ENCODE data around the gene UBXN11.

The UBXN11 gene

DNA sequence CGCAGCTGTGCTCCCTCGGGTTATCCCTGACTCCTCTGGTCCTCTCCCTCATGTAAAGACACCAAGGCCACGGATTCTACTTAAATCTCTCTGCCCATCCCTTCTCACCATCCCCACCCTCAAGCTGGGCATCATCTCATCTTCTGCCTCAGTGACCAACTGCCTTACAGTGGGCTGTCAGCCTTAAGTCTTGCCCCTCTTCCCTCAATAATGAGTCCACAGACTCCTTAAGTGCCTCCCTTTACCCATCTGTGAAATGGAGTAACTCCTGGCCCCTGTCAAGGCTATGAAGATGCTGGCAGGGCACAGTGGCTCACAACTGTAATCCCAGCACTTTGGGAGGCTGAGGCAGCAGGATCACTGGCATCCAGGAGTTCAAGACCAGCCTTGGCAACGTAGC, 14.5 kb downstream of the UBXN11 start:
- no peak overlapping the region for H3K27ac ChIP-seq
- no peak for DNase-seq
- no peaks in the 10 kb centered on the region for H3K9me3 ChIP-seq
- peaks cover 0 to 8% (median 0%) of the 10 kb centered on the region in 4 donors for H3K4me1 ChIP-seq
- H3K36me3 ChIP-seq, result peaks cover 0 to 16% (median 0%) of the 10 kb centered on the region in 3 donors
- no peaks in the 10 kb centered on the region for H3K27me3 ChIP-seq
- TF ChIP-seq, protein P1, sequence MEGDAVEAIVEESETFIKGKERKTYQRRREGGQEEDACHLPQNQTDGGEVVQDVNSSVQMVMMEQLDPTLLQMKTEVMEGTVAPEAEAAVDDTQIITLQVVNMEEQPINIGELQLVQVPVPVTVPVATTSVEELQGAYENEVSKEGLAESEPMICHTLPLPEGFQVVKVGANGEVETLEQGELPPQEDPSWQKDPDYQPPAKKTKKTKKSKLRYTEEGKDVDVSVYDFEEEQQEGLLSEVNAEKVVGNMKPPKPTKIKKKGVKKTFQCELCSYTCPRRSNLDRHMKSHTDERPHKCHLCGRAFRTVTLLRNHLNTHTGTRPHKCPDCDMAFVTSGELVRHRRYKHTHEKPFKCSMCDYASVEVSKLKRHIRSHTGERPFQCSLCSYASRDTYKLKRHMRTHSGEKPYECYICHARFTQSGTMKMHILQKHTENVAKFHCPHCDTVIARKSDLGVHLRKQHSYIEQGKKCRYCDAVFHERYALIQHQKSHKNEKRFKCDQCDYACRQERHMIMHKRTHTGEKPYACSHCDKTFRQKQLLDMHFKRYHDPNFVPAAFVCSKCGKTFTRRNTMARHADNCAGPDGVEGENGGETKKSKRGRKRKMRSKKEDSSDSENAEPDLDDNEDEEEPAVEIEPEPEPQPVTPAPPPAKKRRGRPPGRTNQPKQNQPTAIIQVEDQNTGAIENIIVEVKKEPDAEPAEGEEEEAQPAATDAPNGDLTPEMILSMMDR (IDR thresholded peaks at IDR 0.05), result no peak
- intact Hi-C loops (cut with DNase I; ENCODE audit: low total_unique reads), result no loop called here
- H3K4me3 ChIP-seq, result no peak overlapping the region

DNA sequence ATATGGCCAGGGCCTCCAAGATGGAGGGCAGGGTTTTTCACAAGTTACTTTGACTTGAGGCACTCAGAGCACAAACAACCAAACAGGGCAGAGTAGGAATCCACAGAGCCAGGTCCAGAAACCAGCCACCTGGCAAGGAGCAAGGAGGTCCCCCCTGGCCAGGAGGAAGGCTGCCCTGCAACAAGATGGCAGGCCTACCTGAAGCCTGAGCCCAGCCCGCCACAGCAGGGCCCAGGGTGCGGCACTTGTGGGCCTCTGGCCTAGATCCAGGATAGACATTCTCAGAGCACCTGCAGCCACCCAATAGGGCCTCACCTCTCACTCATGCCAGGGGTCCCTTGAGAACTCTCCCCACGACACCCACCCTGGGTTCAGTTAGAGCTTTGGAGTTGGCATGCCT, 15.0 kb downstream of the UBXN11 start:
- Histone ChIP-seq H3K4me3 (no peak overlapping the region), H3K4me1 (peaks cover 0 to 9% (median 0%) of the 10 kb centered on the region in 4 donors)
- TF ChIP-seq, protein P1 (IDR thresholded peaks at IDR 0.05), result no peak

DNA sequence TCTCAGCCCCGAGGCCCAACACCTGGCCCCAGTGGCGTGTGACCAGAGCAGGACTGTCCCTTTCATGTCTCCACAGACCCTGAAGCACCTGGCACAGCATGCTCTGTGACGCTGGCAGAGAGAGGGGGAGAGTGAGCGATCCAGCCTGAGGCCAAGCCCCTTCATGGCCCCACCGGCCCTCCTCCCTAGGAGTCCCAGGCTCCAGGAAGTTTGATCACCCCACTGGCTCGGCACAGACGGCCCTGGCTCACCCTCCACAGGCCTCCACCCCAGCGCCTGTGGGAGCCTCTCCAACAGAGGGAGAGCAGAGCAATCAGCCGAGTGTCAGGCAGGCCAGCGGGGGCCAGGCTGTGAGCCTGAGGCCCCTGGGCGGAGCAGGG, 15.6 kb downstream of the UBXN11 start:
- DNase-seq, result no peak
- H3K4me1 ChIP-seq, result peaks cover 0 to 9% (median 0%) of the 10 kb centered on the region in 4 donors
- TF ChIP-seq, protein P1 (IDR thresholded peaks at IDR 0.05), result no peak
- no peak overlapping the region for H3K27ac ChIP-seq
- no peak overlapping the region for H3K4me3 ChIP-seq
- H3K27me3 ChIP-seq, result no peaks in the 10 kb centered on the region
- H3K9me3 ChIP-seq, result no peaks in the 10 kb centered on the region
- peaks cover 0 to 6% (median 0%) of the 10 kb centered on the region in 3 donors for H3K36me3 ChIP-seq
- intact Hi-C loops (cut with DNase I; ENCODE audit: low total_unique reads), result no loop called here

More for the DNA sequence above, 15.0 kb downstream of the UBXN11 start:
- no peak for DNase-seq
- no peaks in the 10 kb centered on the region for H3K27me3 ChIP-seq
- H3K9me3 ChIP-seq, result no peaks in the 10 kb centered on the region
- intact Hi-C loops (cut with DNase I; ENCODE audit: low total_unique reads), result no loop called here
- no peak overlapping the region for H3K27ac ChIP-seq
- peaks cover 0 to 11% (median 0%) of the 10 kb centered on the region in 3 donors for H3K36me3 ChIP-seq

DNA sequence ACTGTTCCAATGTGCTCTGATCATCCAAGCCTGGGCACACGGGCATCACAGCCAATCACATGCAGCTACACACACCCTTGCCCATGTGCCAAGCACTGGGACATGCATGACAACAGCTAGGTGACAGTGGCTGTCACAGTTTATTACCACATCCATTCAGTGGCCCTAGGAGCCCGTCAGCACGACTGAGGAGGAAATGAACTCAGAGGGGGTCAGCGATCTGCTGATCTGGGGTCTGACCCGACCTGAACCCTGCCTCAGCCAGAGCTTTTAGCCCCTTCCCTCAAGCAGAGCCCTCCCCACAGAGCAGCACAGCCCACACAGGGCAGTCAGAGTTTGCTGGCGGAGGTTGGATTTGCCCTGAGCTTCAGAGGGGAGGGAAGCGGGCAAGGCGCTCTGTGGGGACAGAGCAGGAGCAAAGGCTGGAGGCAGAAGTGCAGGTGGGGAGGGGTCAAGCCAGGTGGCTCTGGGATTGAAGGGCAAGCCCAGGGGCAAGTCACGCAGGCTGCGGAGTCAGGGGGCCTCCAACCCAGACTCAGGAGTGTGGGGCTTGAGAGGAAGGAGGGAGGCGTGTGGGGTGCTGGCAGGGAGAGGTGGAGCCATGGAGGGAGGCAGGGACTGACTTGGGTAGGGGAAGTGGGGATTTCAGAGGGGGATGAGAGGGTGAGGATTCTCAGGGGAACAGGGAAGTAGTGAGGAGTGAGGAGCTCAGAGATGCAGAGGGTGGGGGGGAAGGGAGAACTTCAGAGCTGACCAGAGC, 16.1 kb downstream of the UBXN11 start:
- Histone ChIP-seq H3K27ac (no peak overlapping the region), H3K27me3 (no peaks in the 10 kb centered on the region), H3K4me3 (no peak overlapping the region), H3K36me3 (no peaks in the 10 kb centered on the region), H3K9me3 (no peaks in the 10 kb centered on the region), H3K4me1 (peaks cover 0 to 9% (median 2%) of the 10 kb centered on the region in 4 donors)
- TF ChIP-seq, protein P1 (IDR thresholded peaks at IDR 0.05), result no peak
- intact Hi-C loops (cut with DNase I; ENCODE audit: low total_unique reads), result no loop called here
- no peak for DNase-seq

DNA sequence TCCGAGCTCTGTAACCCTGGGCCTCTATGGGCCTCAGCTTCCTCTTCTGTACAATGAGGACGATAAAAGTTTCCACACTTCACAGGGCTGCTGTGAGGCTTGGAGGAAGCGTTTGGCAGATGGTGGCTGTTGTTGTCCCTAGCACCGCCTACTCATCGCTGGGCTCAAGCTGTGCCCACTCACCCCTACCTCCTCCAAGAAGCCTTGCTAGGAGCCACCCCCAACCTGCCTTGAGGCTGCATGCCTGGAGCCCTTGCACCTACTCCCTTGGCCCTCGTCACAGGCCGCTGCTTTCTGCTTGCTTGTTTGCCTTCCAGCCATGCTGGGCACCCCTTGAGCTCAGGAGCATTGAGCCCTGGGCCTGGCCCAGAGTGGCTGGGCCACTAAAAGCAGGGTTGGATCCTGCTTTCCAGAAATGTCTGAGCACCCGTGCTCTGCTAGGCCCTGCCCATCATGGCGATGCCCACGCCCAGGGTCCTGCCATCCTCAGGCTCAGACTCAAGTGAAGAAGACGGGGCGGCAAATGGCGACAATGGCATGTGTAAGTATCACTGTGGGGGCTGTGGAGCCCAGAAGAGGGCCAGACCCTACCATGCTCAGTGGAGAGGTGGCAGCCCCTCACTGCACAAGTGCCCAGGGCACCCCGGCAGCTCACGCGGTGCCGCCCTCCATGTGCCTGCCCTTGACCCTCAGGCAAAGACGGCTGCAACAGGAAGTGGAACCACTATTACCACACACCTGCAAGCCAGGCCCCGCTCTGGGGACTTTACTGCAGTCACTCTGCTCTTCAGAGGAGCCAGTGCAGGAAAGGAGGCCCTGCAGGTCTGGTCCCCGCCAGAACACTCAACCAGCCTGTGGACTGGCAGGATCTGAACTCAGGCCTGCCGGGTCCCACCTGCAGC, 17.0 kb downstream of the UBXN11 start:
- Histone ChIP-seq H3K27me3 (no peaks in the 10 kb centered on the region), H3K4me1 (peaks cover 0 to 14% (median 10%) of the 10 kb centered on the region in 4 donors), H3K9me3 (no peaks in the 10 kb centered on the region), H3K27ac (no peak overlapping the region), H3K4me3 (no peak overlapping the region), H3K36me3 (no peaks in the 10 kb centered on the region)
- intact Hi-C loops (cut with DNase I; ENCODE audit: low total_unique reads), result no loop called here
- no peak for DNase-seq
- TF ChIP-seq, protein P1 (IDR thresholded peaks at IDR 0.05), result no peak

Measured in tibial artery (tissue), 4 donors.